NT2/D1 (cell line): ENCODE measurements around the gene SCD.

ENCODE experiments used
- SUZ12 ChIP-seq: IDR thresholded peaks from 2 replicates; pipeline ENCODE4 v1.6.1; 2011; ENCODE audit not compliant: insufficient read length, insufficient read depth; ENCODE audit errors: extremely low read depth
- ZNF274 ChIP-seq: IDR thresholded peaks from 2 replicates; pipeline ENCODE4 v1.6.1; 2011; ENCODE audit warnings: mild to moderate bottlenecking, low read depth, low read length

DNA sequence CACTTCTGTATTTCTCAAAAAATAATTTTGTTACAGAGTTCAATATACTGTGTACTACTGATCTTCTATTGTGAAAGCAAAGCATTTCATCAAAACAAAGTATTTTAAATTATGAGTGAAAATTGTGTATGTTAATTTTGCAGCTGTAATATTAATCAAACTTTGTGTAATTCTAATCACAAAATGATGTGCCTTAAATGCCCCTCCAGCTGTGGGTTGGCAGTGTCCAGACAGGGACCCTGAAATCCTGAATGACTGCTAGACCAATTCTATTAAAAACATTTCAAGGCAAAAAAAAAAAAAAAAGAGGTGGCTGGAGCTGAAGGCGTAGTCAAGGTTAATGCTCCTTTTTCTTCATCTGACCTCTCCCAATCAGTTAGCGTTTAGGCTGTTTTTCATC lies 36.2 kb downstream of the SCD start:
- TF ChIP-seq ZNF274 (no peak), SUZ12 (no peak)
